GM06990 (cell line): Measurements from ENCODE around the gene CES4A.

ENCODE experiments used
- DNase-seq: peaks from one replicate; pipeline ENCODE4 v3.0.0-alpha.2; 2011; ENCODE audit not compliant: insufficient read length; ENCODE audit errors: extremely low read depth
- H3K27me3 ChIP-seq: replicated peaks from 2 replicates; pipeline ENCODE4 v1.6.0; 2011; ENCODE audit warnings: low read length; ENCODE audit not compliant: control insufficient read depth, insufficient read depth
- H3K36me3 ChIP-seq: 2 replicates; pipeline ENCODE4 v1.5.1; 2011; ENCODE audit warnings: low read length; ENCODE audit not compliant: control insufficient read depth, insufficient read depth
- H3K4me3 ChIP-seq: replicated peaks from 2 replicates; pipeline ENCODE4 v1.5.1; 2011; ENCODE audit warnings: low read depth, mild to moderate bottlenecking, control low read depth, low read length
- TF ChIP-seq, protein P1 (sequence below): IDR thresholded peaks from 2 replicates; pipeline ENCODE4 v1.5.1; 2011; ENCODE audit warnings: low read length, control low read depth, mild to moderate bottlenecking, inconsistent platforms; ENCODE audit not compliant: insufficient read depth, poor library complexity, severe bottlenecking

CES4A gene

DNA sequence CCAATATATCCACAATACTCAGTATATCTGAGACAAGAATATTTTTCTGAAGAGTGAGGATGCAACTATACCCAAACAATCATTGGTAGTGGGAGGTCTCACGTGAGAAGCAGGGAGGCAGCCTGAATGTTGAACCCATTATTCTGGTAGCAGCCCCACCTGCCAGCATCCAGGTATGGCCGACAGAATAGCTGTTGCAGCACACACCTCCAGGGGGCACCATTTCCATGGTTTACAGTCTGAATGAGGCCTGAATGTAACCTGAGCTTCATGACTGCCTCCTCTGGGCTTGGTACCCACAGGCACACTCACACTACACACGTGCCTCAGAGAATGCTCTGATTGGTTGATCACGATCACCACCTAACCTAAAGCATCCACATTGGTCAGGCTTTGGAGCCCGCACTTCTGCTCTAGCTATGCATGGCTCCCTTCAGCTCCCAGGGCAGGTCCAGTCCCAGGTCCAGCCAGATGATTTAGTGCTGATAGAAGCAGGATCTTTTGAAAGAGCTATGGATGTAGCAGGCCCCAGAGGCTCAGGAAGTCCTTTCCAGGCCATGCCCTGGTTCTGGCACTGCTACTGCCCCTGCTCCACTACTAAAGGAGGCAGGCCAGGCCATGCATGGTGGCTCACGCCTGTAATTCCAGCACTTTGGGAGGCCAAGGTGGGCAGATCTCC is 29.6 kb downstream of the CES4A start:
- Histone ChIP-seq H3K4me3 (no peak overlapping the region), H3K36me3 (no peaks in the 10 kb centered on the region), H3K27me3 (no peaks in the 10 kb centered on the region)
- peak; percentile 64 for DNase-seq
- TF ChIP-seq, protein P1, sequence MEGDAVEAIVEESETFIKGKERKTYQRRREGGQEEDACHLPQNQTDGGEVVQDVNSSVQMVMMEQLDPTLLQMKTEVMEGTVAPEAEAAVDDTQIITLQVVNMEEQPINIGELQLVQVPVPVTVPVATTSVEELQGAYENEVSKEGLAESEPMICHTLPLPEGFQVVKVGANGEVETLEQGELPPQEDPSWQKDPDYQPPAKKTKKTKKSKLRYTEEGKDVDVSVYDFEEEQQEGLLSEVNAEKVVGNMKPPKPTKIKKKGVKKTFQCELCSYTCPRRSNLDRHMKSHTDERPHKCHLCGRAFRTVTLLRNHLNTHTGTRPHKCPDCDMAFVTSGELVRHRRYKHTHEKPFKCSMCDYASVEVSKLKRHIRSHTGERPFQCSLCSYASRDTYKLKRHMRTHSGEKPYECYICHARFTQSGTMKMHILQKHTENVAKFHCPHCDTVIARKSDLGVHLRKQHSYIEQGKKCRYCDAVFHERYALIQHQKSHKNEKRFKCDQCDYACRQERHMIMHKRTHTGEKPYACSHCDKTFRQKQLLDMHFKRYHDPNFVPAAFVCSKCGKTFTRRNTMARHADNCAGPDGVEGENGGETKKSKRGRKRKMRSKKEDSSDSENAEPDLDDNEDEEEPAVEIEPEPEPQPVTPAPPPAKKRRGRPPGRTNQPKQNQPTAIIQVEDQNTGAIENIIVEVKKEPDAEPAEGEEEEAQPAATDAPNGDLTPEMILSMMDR = peak; percentile 86

DNA sequence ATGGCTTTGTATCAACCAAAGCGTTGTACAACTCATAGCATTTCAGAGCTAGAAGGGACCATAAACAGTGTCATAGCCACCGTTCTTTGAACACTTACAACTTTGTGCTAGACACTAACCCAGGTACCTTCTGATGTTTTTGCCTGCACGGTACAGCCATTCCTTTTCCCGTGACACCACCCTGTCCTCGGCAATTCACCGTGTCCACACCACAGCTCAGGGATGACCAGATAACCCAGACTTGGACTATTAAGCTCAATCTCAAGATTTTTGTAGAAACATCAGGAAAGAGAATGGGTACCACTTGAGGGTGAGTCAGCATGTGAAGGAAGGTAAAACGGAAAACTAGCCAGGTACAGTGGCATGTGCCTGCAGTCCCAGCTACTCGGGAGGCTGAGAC is 30.8 kb downstream of the CES4A start:
- TF ChIP-seq, protein P1 = no peak
- Histone ChIP-seq H3K4me3 (no peak overlapping the region), H3K36me3 (no peaks in the 10 kb centered on the region), H3K27me3 (no peaks in the 10 kb centered on the region)
- no peak for DNase-seq

- Histone ChIP-seq H3K36me3 (no peaks in the 10 kb centered on the region), H3K27me3 (no peaks in the 10 kb centered on the region), H3K4me3 (no peak overlapping the region)
- TF ChIP-seq, protein P1 = no peak
- no peak for DNase-seq
Observed at GRCh38 chr16:67021321-67021720, 32.9 kb downstream of the CES4A start.

DNA sequence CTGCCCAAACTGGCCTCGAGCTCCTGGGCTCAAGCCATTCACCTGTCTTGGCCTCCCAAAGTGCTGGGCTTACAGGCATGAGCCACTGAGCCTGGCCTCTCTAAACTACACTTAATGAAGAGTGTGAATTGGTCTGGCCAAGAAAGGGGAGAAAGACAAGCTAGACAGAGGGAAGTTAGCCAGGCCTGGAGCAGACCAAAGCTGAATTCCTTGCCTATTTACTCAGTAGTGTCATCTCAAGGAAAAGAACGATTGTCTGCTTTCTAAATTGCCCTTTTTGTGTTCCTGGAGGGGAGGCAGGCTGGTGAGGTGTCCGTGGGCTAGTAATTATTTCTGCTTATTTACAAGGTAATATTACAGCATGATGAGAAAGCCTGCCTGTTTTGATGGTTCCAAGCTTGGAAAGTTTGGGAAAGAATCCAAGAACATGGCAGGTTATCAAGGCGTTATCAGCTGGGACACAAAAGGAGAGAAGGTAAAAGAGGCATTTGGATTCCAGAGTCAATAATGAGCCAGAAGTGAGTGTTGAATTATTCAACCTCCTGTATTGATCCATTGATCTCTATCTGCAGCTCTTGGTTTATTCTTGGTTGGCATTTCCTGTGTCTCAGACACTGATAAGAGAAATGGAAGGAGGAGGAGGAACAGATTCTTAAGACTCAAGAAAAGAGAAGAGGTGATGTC is 34.3 kb downstream of the CES4A start:
- no peak for DNase-seq

DNA sequence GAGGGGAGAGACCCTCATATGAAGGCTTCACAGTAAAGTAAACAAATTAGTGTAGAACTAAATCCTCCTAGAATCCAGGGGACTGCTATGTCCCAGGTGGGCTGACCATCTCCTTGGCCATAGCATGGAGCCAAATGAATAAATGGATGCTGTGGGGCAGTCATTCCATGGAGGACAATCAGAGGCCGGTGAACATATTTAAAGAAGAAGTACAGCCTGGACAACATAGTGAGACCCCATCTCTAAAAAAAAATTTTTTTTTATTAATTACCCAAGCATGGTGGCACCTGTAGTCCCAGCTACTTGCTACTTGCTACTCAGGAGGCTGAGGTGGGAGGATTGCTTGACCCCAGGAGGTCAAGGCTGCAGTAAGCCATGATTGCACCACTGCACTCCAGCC is 35.3 kb downstream of the CES4A start:
- Histone ChIP-seq H3K36me3 (no peaks in the 10 kb centered on the region), H3K4me3 (no peak overlapping the region), H3K27me3 (no peaks in the 10 kb centered on the region)
- no peak for DNase-seq
- TF ChIP-seq, protein P1 = no peak

More for the DNA sequence above, 34.3 kb downstream of the CES4A start:
- H3K4me3 ChIP-seq = no peak overlapping the region
- H3K27me3 ChIP-seq = no peaks in the 10 kb centered on the region
- H3K36me3 ChIP-seq = no peaks in the 10 kb centered on the region
- TF ChIP-seq, protein P1 = no peak
